GM21825 (cell line): ENCODE measurements around the gene GPR132.

ENCODE experiments used
- ATAC-seq: cut with Tn5 transposase; IDR thresholded peaks from one replicate; pipeline ENCODE4 v1.9.1; 2021; ENCODE audit warnings: mild to moderate bottlenecking, moderate library complexity; ENCODE audit not compliant: unreplicated experiment

The GPR132 gene

GRCh38 chr14:105023791-105024480 lies 41.3 kb downstream of the GPR132 start:
- ATAC-seq: no peak

- ATAC-seq: no peak
These were observed 42.1 kb downstream of the GPR132 start for GRCh38 chr14:105023144-105023543.

GRCh38 chr14:105022276-105022670 lies 43.0 kb downstream of the GPR132 start:
- ATAC-seq: no peak

- no peak for ATAC-seq
These were observed 43.5 kb downstream of the GPR132 start for GRCh38 chr14:105021656-105022275.

- ATAC-seq: peak; percentile 68
These were observed 44.2 kb downstream of the GPR132 start, which contains the start of gene CDCA4 for GRCh38 chr14:105020815-105021655. TSS of gene CDCA4 (minus strand) at chr14:105021083. CDS start at chr14:105011929, 9,154 bp downstream.

- ATAC-seq: peak; percentile 34
These were observed 45.1 kb downstream of the GPR132 start for GRCh38 chr14:105019861-105020814.

GRCh38 chr14:105018414-105018813 lies 46.8 kb downstream of the GPR132 start:
- ATAC-seq: no peak

GRCh38 chr14:105015905-105016304 lies 49.3 kb downstream of the GPR132 start:
- ATAC-seq: no peak

- ATAC-seq: no peak
These were observed 50.0 kb downstream of the GPR132 start for GRCh38 chr14:105015242-105015641.

- ATAC-seq: no peak
These were observed 50.6 kb downstream of the GPR132 start for GRCh38 chr14:105014631-105015030.

GRCh38 chr14:105014032-105014431 lies 51.2 kb downstream of the GPR132 start:
- no peak for ATAC-seq

GRCh38 chr14:105013150-105013785 lies 52.0 kb downstream of the GPR132 start:
- ATAC-seq: no peak

GRCh38 chr14:105012171-105012985 lies 52.9 kb downstream of the GPR132 start:
- ATAC-seq: no peak

GRCh38 chr14:105011312-105011990 lies 53.8 kb downstream of the GPR132 start:
- ATAC-seq: no peak

- no peak for ATAC-seq
These were observed 54.3 kb downstream of the GPR132 start for GRCh38 chr14:105010891-105011291.

- ATAC-seq: no peak
These were observed 55.1 kb downstream of the GPR132 start for GRCh38 chr14:105010106-105010505.

GRCh38 chr14:105007593-105008264 lies 57.5 kb downstream of the GPR132 start:
- ATAC-seq: no peak
